Glutamatergic neuron (in vitro differentiated cells): Measurements from ENCODE around the gene IRX2. TPM values are rescaled to one million over a fixed set of nuclear protein-coding genes. Genes with fewer than 3 reads are reported as not detected.

ENCODE experiments used
- DNase-seq: peaks from one replicate; pipeline ENCODE4 v3.0.0; 2022
- H3K27ac Mint-ChIP-seq: one replicate; pipeline ENCODE4 v1.8.0; 2020; ENCODE audit warnings: mild to moderate bottlenecking, mixed read lengths, inconsistent platforms; ENCODE audit not compliant: unreplicated experiment
- H3K27me3 Mint-ChIP-seq: one replicate; pipeline ENCODE4 v1.8.0; 2020; ENCODE audit warnings: mild to moderate bottlenecking, moderate library complexity, mixed read lengths, inconsistent platforms; ENCODE audit not compliant: unreplicated experiment
- H3K36me3 Mint-ChIP-seq: one replicate; pipeline ENCODE4 v1.8.0; 2020; ENCODE audit warnings: mild to moderate bottlenecking, mixed read lengths, inconsistent platforms; ENCODE audit not compliant: unreplicated experiment
- H3K4me1 Mint-ChIP-seq: one replicate; pipeline ENCODE4 v1.8.0; 2020; ENCODE audit warnings: mild to moderate bottlenecking, low read depth, mixed read lengths, inconsistent platforms; ENCODE audit not compliant: unreplicated experiment
- H3K4me3 Mint-ChIP-seq: one replicate; pipeline ENCODE4 v1.8.0; 2020; ENCODE audit warnings: mild to moderate bottlenecking, mixed read lengths, inconsistent platforms; ENCODE audit not compliant: unreplicated experiment
- H3K9me3 Mint-ChIP-seq: one replicate; pipeline ENCODE4 v1.8.0; 2020; ENCODE audit warnings: mild to moderate bottlenecking, moderate library complexity, mixed read lengths, inconsistent platforms; ENCODE audit not compliant: unreplicated experiment
- total RNA-seq: library from RNA; stranded (reverse); fragmentation: NEBNext Ultra II Directional; extraction: Animal tissue kit (Norgen Biotek cat#: 25700); gene quantifications from one replicate; pipeline ENCODE4 v1.2.1, GENCODE V29; 2021; ENCODE audit not compliant: unreplicated experiment
- TF ChIP-seq, protein P1 (sequence below): fragments of 200-600 bp; sonication (generic); IDR thresholded peaks from one replicate; pipeline ENCODE4 v1.5.0; 2021; ENCODE audit not compliant: partially characterized antibody, unreplicated experiment

Gene IRX2
- total RNA-seq, 1 donor from 2014 or later, result 60.7 TPM

DNA sequence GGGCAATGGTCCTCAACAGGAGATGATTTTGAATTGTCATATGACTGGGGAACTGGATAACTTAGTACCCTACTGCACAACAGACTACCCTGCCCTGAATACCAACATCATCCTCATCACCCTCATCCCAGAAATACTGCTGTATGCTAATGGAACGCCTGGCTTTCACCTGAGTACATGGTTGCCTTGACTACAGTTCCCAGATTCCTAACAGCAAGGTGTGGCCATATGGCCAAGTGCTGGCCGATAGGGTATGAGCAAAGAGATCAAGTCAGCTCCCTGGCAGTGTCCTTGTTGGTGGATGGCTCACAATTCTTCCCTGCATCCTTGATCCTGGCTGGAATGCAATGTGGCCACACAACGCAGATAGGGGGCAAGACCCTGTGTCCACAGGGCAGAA lies 31.2 kb upstream of the IRX2 start:
- H3K27me3 Mint-ChIP-seq, result peaks cover 2% of the 10 kb centered on the region
- peaks cover 21% of the 10 kb centered on the region for H3K36me3 Mint-ChIP-seq
- H3K4me3 Mint-ChIP-seq, result no peak overlapping the region
- H3K9me3 Mint-ChIP-seq, result peaks cover 11% of the 10 kb centered on the region
- no peaks in the 10 kb centered on the region for H3K4me1 Mint-ChIP-seq
- TF ChIP-seq, protein P1, sequence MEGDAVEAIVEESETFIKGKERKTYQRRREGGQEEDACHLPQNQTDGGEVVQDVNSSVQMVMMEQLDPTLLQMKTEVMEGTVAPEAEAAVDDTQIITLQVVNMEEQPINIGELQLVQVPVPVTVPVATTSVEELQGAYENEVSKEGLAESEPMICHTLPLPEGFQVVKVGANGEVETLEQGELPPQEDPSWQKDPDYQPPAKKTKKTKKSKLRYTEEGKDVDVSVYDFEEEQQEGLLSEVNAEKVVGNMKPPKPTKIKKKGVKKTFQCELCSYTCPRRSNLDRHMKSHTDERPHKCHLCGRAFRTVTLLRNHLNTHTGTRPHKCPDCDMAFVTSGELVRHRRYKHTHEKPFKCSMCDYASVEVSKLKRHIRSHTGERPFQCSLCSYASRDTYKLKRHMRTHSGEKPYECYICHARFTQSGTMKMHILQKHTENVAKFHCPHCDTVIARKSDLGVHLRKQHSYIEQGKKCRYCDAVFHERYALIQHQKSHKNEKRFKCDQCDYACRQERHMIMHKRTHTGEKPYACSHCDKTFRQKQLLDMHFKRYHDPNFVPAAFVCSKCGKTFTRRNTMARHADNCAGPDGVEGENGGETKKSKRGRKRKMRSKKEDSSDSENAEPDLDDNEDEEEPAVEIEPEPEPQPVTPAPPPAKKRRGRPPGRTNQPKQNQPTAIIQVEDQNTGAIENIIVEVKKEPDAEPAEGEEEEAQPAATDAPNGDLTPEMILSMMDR, result no peak
- H3K27ac Mint-ChIP-seq, result no peak overlapping the region
- no peak for DNase-seq

DNA sequence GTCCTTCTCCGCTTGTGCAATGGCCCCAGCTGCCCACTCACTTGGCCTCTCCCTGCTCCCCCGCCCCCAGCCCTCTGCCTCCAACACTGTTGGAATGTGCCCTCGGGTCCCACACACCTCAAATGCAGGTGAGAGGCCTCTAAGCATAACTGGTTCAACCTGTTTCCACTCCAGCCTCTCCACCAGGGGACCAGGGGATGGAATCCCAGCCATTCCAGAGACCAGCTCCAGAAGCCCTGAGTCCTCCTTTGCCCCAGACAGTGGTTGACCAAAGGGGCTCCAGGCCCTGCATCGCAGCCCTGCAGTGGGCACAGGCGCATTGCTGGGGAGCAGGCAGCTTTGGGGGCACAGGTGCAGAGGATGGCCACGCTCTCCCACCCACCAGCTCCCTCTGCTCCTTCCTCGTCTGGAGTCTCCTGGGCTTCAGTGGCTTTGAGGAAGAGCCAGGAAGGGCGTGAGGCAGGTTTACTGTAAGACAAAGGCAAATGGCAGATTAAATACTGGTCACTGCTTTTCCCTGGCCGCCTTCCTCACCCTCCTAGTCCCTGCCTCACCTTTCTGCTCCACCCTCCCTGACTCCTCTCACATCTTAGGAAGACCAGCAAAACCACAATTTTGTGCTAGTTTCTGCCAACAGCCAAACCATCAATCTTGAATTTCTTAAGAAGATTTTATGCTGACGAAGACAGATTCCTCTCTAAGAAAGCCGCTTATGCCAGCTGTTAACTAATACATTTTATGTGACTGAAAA lies 29.1 kb upstream of the IRX2 start:
- Mint-ChIP-seq H3K36me3 (peaks cover 8% of the 10 kb centered on the region), H3K27me3 (peaks cover 2% of the 10 kb centered on the region), H3K9me3 (peaks cover 8% of the 10 kb centered on the region), H3K4me3 (no peak overlapping the region), H3K27ac (no peak overlapping the region), H3K4me1 (no peaks in the 10 kb centered on the region)
- TF ChIP-seq, protein P1, result no peak
- DNase-seq, result no peak

DNA sequence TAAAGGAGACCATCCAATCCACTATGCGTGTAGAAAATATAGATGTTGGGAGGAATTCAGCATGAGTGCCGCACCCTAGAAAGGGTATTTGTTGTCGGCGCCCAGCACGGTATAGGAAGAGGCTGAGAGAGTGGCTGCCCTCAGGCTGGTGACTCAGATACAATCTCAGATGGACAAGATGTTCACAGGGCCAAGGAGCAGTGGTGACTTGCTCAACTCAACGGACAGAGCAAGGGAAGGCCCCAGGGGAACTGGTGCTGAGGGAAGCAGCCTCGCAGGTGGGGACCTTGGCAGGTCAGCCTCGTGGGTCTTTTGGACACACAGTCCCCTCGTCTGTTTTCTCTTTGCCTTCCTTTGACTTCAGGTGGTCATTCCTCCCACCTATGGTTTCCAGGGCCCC lies 28.0 kb upstream of the IRX2 start:
- H3K27ac Mint-ChIP-seq, result no peak overlapping the region
- H3K4me3 Mint-ChIP-seq, result no peak overlapping the region
- peaks cover 2% of the 10 kb centered on the region for H3K27me3 Mint-ChIP-seq
- no peaks in the 10 kb centered on the region for H3K4me1 Mint-ChIP-seq
- TF ChIP-seq, protein P1, result no peak
- H3K9me3 Mint-ChIP-seq, result peaks cover 3% of the 10 kb centered on the region
- DNase-seq, result no peak
- no peaks in the 10 kb centered on the region for H3K36me3 Mint-ChIP-seq

DNA sequence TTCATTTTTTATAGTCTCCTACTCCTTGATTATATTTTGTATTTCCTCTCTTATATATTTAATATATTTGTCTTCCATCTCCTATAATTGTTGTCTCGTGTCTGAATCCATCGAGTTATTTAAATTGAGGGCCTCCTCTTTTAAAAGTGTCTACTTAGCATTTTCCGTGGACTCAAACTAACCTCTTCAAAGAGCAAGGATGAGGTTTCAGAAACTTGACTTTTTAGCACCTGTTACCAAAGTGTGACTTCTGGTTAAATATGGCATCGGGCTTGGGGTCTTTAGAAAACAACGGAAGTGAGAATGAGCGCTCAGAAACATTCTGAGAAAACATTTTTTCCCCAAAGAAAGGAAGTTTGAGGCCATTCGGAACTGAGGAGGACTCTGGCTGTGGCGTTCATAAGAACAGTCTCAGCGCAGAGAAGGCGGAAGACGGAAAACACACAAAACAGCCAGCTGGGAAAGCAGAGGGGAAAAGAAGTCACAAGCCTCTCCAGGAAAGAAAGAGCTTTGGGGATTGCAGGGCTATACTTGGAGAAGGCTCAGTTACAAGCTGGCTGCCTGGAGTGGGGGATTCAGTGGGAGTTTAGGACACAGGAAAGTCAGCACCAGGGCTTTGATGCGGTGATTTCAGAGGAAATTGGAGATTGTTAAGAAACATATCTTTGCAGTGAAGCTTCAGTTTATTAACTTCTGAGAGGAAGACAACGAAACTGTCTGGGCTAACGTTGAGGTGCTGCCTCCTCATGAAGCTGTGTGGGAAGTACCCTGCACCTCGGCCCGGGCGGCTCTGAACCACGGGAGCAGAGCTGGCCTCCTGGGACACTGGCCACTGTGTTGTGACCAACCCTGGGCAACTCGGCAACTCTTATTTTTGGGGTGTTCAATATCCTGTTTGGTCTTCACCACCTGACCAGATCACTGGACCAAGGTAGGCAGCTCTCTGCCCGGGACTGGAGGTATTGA lies 25.1 kb upstream of the IRX2 start:
- TF ChIP-seq, protein P1, result no peak
- Mint-ChIP-seq H3K27ac (no peak overlapping the region), H3K9me3 (peaks cover 1% of the 10 kb centered on the region), H3K4me3 (peak overlapping the region; percentile 13), H3K36me3 (no peaks in the 10 kb centered on the region), H3K4me1 (peaks cover 3% of the 10 kb centered on the region), H3K27me3 (no peaks in the 10 kb centered on the region)
- DNase-seq, result no peak
